Endothelial cell of umbilical vein (primary cell): ENCODE results near the gene SRSF2. TPM values are rescaled to one million over a fixed set of nuclear protein-coding genes. Genes with fewer than 3 reads are reported as not detected.

ENCODE experiments used
- BruUV-seq: library from RNA; stranded (reverse); fragments of 400-500 nt; replicated peaks from 2 replicates; lab custom pipeline; 2021; lab: Mats Ljungman, UMichigan
- CTCF ChIA-PET: fragments of 300-600, 350-600 bp; sonication (Branson Sonifier 250); formaldehyde crosslinking; loops from one replicate; lab custom pipeline; 2021; ENCODE audit warnings: antibody characterized with exemption, inconsistent platforms; lab: Charles Lee
- POLR2A ChIA-PET: fragments of 300-600, 350-600 bp; sonication (Branson Sonifier 250); formaldehyde crosslinking; loops from one replicate; lab custom pipeline; 2021; ENCODE audit warnings: antibody characterized with exemption, inconsistent platforms; lab: Charles Lee
- DNase-seq: peaks from one replicate; pipeline ENCODE4 v3.0.0-alpha.2; 2011; ENCODE audit warnings: low read depth, low spot score
- FAIRE-seq: peaks from 2 replicates; lab custom pipeline; 2011; peaks lifted over from hg19 to GRCh38; lab: Jason Lieb, UNC
- H2AFZ ChIP-seq: 2 replicates; pipeline ENCODE4 v1.6.0; 2012; ENCODE audit warnings: low read depth, low read length, control low read depth, inconsistent platforms
- H3K27ac ChIP-seq: 2 replicates; pipeline ENCODE4 v1.5.1; 2011; ENCODE audit warnings: low read depth, mild to moderate bottlenecking, control low read depth, low read length, moderate library complexity; ENCODE audit not compliant: insufficient read depth
- H3K27me3 ChIP-seq, 2 experiments: 2 replicates each; pipeline versions ENCODE4 v1.6.0 to v1.6.1; 2011; ENCODE audit warnings: low read length in 2 of 2, mixed read lengths in 1 of 2; ENCODE audit not compliant: control insufficient read depth in 2 of 2, insufficient read depth in 2 of 2
- H3K36me3 ChIP-seq, 2 experiments: 2 replicates in 1 of 2; 3 replicates in 1 of 2; pipeline ENCODE4 v1.5.1; 2011; ENCODE audit warnings: low read length in 2 of 2, mild to moderate bottlenecking in 1 of 2, moderate library complexity in 1 of 2; ENCODE audit not compliant: control insufficient read depth in 2 of 2, insufficient read depth in 2 of 2; ENCODE audit errors: extremely low read depth in 1 of 2
- H3K4me1 ChIP-seq: 3 replicates; pipeline ENCODE4 v1.5.1; 2011; ENCODE audit warnings: mild to moderate bottlenecking, low read length; ENCODE audit not compliant: control insufficient read depth, insufficient read depth; ENCODE audit errors: extremely low read depth
- H3K4me2 ChIP-seq: 2 replicates; pipeline ENCODE4 v1.6.1; 2011; ENCODE audit warnings: low read length, control low read depth, mixed read lengths; ENCODE audit not compliant: insufficient read depth
- H3K4me3 ChIP-seq, 3 experiments: fragments of 200-600 bp in 1 of 3; sonication (generic), shearing (Covaris generic) in 1 of 3; replicated peaks in 1 of 3; 2 replicates each; pipeline ENCODE4 v1.5.1; 2011 to 2016; ENCODE audit warnings: control low read depth in 3 of 3, low read length in 3 of 3, mild to moderate bottlenecking in 2 of 3, inconsistent platforms in 1 of 3, low read depth in 1 of 3, moderate library complexity in 1 of 3; ENCODE audit not compliant: insufficient read depth in 1 of 3
- H3K79me2 ChIP-seq: 2 replicates; pipeline ENCODE4 v1.6.0; 2012; ENCODE audit warnings: low read length, inconsistent platforms; ENCODE audit not compliant: control insufficient read depth, insufficient read depth
- H3K9ac ChIP-seq: replicated peaks from 2 replicates; pipeline ENCODE3; 2011; ENCODE audit warnings: low read length, control low read depth; ENCODE audit not compliant: insufficient read depth; ENCODE audit errors: extremely low read depth
- H3K9me1 ChIP-seq: replicated peaks from 3 replicates; pipeline ENCODE4 v1.6.0; 2011; ENCODE audit warnings: mild to moderate bottlenecking, low read length; ENCODE audit not compliant: control insufficient read depth, insufficient read depth; ENCODE audit errors: extremely low read depth
- H3K9me3 ChIP-seq: replicated peaks from 2 replicates; pipeline ENCODE4 v1.5.1; 2012; ENCODE audit warnings: low read length, inconsistent platforms; ENCODE audit not compliant: control insufficient read depth, insufficient read depth
- H4K20me1 ChIP-seq: replicated peaks from 2 replicates; pipeline ENCODE3; 2011; ENCODE audit warnings: mild to moderate bottlenecking, low read length; ENCODE audit not compliant: control insufficient read depth, insufficient read depth; ENCODE audit errors: extremely low read depth
- GATA2 ChIP-seq: IDR thresholded peaks from 2 replicates; pipeline ENCODE4 v1.7.0; 2011; ENCODE audit warnings: low read depth, mild to moderate bottlenecking, moderate library complexity, mixed read lengths, low read length; ENCODE audit not compliant: insufficient read length, insufficient read depth
- MYC ChIP-seq: IDR thresholded peaks from one replicate; pipeline ENCODE4 v1.6.1; 2011; ENCODE audit warnings: mild to moderate bottlenecking, low read depth, low read length
- POLR2AphosphoS5 ChIP-seq: IDR thresholded peaks from 2 replicates; pipeline ENCODE4 v1.6.1; 2012; ENCODE audit warnings: low read depth, mild to moderate bottlenecking, control low read depth, low read length, moderate library complexity; ENCODE audit not compliant: insufficient read depth
- dilution Hi-C: fragments of 300-500 bp; cut with MboI; formaldehyde crosslinking; loops from one replicate; pipeline ENCODE4 v1.15.0; 2019; ENCODE audit warnings: low sequenced_read_pairs; ENCODE audit not compliant: extremely low pct_ligation_motif_present
- intact Hi-C: fragments of 100-400 bp; cut with micrococcal nuclease; formaldehyde crosslinking; loops from one replicate; pipeline ENCODE4 v1.10.0; 2022
- polyA plus RNA-seq, 4 experiments: library from polyadenylated mRNA; depleted of rRNA in 3 of 4; stranded (reverse) in 3 of 4; unstranded in 1 of 4; fragments of >200 nt; gene quantifications; 2 replicates each; pipeline versions ENCODE4 v1.2.1 to v1.2.3, GENCODE V29; 2011 to 2012; ENCODE audit warnings: missing spikeins in 1 of 4
- total RNA-seq: library from RNA; stranded (reverse); gene quantifications from 2 replicates; pipeline ENCODE4 v1.2.3, GENCODE V29; 2021
- TF ChIP-seq, protein P1 (sequence below), 2 donors: IDR thresholded peaks; 1 replicate in 1 of 2; 2 replicates in 1 of 2; pipeline ENCODE4 v1.5.1; 2011; ENCODE audit warnings: low read length in 2 of 2, mild to moderate bottlenecking in 2 of 2, moderate library complexity in 2 of 2, control low read depth in 1 of 2, inconsistent platforms in 1 of 2, low read depth in 1 of 2; ENCODE audit not compliant: insufficient read depth in 1 of 2; ENCODE audit errors: extremely low read depth in 1 of 2

Gene SRSF2
- total and polyA plus RNA-seq, 2 donors (not counting 3 experiments of a cell fraction or from before 2014, with no cell fraction given): 283 to 307 TPM

DNA sequence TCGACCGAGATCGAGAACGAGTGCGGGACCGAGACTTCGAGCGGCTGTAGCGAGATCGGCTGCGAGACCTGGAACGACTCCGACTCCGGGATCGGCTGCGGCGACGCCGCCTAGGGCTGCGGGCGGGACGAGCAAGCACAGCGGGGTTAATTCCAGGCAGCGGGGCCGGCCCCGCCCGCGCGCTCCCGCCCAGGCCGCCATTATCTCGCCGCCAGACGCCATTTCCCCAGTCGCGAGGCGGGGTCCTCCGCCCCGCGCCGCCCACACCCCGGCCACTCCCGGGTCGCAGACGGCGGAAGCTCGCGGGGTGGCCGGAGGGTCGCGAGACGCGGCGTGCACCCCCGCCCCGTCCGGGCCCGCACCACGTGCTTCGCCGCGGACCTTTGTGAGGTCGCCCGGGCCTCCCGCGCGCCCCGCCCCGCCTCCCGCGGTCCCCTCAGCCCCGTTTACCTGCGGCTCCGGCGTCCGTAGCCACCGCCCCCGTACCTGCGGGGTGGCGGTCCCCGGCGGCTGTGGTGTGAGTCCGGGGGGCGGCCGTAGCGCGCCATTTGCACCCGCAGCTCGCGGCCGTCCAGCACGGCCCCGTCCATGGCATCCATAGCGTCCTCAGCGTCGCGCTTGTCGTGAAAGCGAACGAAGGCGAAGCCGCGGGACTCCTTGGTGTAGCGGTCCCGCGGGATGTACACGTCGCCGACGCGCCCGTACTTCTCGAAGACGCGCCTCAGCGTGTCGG lies 616 bp downstream of the SRSF2 start:
- H3K4me2 ChIP-seq: peak overlapping the region; percentile 99
- POLR2A ChIA-PET: interaction anchor here (0.7 to 2.7 kb wide), 3 partner anchors 8 to 10 kb away, joined by 3 to 21 read pairs (median 4); partner anchors contain the start of genes JMJD6 and METTL23
- no peaks in the 10 kb centered on the region for H3K9me1 ChIP-seq
- peaks cover 63% of the 10 kb centered on the region for H3K79me2 ChIP-seq
- CTCF ChIA-PET: interaction anchor here (3.8 kb wide), 1 partner anchor 10 kb away, joined by 22 read pairs; the partner anchor contains the start of genes JMJD6 and METTL23
- BruUV-seq: no TSS peak
- intact Hi-C loops (loop anchor here (1.0 to 5.0 kb wide), 4 partner anchors 10 to 404 kb away; partner anchors contain the start of genes JMJD6, METTL23 and SEC14L1), dilution Hi-C loops (no loop called here)
- H3K9ac ChIP-seq: peak overlapping the region; percentile 97
- peak overlapping the region; percentile 65 to 92 (median 90) for H3K4me3 ChIP-seq
- peaks cover 6 to 33% of the 10 kb centered on the region in 2 experiments for H3K36me3 ChIP-seq
- FAIRE-seq: no peak
- peak; percentile 71 for DNase-seq
- TF ChIP-seq, protein P1, sequence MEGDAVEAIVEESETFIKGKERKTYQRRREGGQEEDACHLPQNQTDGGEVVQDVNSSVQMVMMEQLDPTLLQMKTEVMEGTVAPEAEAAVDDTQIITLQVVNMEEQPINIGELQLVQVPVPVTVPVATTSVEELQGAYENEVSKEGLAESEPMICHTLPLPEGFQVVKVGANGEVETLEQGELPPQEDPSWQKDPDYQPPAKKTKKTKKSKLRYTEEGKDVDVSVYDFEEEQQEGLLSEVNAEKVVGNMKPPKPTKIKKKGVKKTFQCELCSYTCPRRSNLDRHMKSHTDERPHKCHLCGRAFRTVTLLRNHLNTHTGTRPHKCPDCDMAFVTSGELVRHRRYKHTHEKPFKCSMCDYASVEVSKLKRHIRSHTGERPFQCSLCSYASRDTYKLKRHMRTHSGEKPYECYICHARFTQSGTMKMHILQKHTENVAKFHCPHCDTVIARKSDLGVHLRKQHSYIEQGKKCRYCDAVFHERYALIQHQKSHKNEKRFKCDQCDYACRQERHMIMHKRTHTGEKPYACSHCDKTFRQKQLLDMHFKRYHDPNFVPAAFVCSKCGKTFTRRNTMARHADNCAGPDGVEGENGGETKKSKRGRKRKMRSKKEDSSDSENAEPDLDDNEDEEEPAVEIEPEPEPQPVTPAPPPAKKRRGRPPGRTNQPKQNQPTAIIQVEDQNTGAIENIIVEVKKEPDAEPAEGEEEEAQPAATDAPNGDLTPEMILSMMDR (IDR thresholded peaks at IDR 0.05; ENCODE audit: extremely low read depth in 1 of 2, insufficient read depth in 1 of 2, low read depth in 1 of 2, low read length in 2 of 2): peak in 1 of 2 donors; percentile 25
- TF ChIP-seq MYC (peak; percentile 57), POLR2AphosphoS5 (peak; percentile 52), GATA2 (no peak)
- peaks cover 38% of the 10 kb centered on the region for H3K4me1 ChIP-seq
- no peak overlapping the region for H2AFZ ChIP-seq
- H3K9me3 ChIP-seq: no peaks in the 10 kb centered on the region
- H3K27ac ChIP-seq: peak overlapping the region; percentile 83
- peaks cover 6% of the 10 kb centered on the region for H4K20me1 ChIP-seq
- H3K27me3 ChIP-seq: no peaks in the 10 kb centered on the region
